Measurements from ENCODE around the gene GNPNAT1. TPM values are rescaled to one million over a fixed set of nuclear protein-coding genes. Genes with fewer than 3 reads are reported as not detected.

The GNPNAT1 gene
- total and polyA plus RNA-seq, 2 of the 8 experiments (the other 6 are each of a cell fraction or from before 2014, with no cell fraction given), result 25.5 to 54.1 TPM

GRCh38 chr14:52801014-52801712 lies 9.8 kb upstream of the GNPNAT1 start:
- no peak overlapping the region for H2AFZ ChIP-seq (ENCODE audit: low read length)
- TF ChIP-seq GTF2F1 (IDR thresholded peaks at IDR 0.05; ENCODE audit: borderline replicate concordance, low read depth, low read length) (no peak), SIX5 (IDR thresholded peaks at IDR 0.05; ENCODE audit: low read depth, low read length) (no peak), RBBP5 (IDR thresholded peaks at IDR 0.05; ENCODE audit: borderline replicate concordance, low read depth, low read length) (no peak), RFX5 (IDR thresholded peaks at IDR 0.05; ENCODE audit: borderline replicate concordance, low read depth, low read length) (no peak), SIN3A (conservative IDR thresholded peaks at IDR 0.05 in 1 of 2, IDR thresholded peaks at IDR 0.05 in 1 of 2; ENCODE audit: low read depth in 1 of 2, low read length in 2 of 2) (no peak), SRF (IDR thresholded peaks at IDR 0.05; ENCODE audit: low read depth, low read length) (no peak), ATF3 (IDR thresholded peaks at IDR 0.05; ENCODE audit: insufficient read depth, low read depth, low read length) (no peak), RNF2 (IDR thresholded peaks at IDR 0.05; ENCODE audit: borderline replicate concordance, low read depth, low read length, missing control alignments, poor library complexity, severe bottlenecking) (no peak), YY1 (IDR thresholded peaks at IDR 0.05; ENCODE audit: low read depth, low read length) (no peak), JUN (IDR thresholded peaks at IDR 0.05; ENCODE audit: low read depth, low read length) (no peak), ASH2L (IDR thresholded peaks at IDR 0.05; ENCODE audit: low read length) (no peak), SP1 (IDR thresholded peaks at IDR 0.05; ENCODE audit: low read depth, low read length) (no peak), HDAC6 (IDR thresholded peaks at IDR 0.05; ENCODE audit: low read depth, low read length) (no peak)

More at GRCh38 chr14:52801014-52801712, 9.8 kb upstream of the GNPNAT1 start:
- whole genome bisulfite sequencing, 2 experiments (ENCODE audit: extremely low coverage in 1 of 2, insufficient coverage in 1 of 2, insufficient read length in 1 of 2, insufficient replicate concordance in 2 of 2, low coverage in 1 of 2, low lambda C conversion rate in 2 of 2, missing lambda C conversion rate in 1 of 2), result 96% methylated on average over 5 of the region's 5 CpGs; no CpG with 5 or more reads in 1 of the 2 experiments
- H4K91ac ChIP-seq (replicated peaks; ENCODE audit: insufficient read length, low read length), result no peak overlapping the region
- no peaks in the 10 kb centered on the region for H3K27me3 ChIP-seq (replicated peaks in 1 of 4; ENCODE audit: control insufficient read depth in 3 of 4, extremely low read depth in 1 of 4, insufficient read depth in 3 of 4, low read length in 3 of 4)
- H3K23ac ChIP-seq (ENCODE audit: insufficient read length), result no peak overlapping the region
- no peak overlapping the region for H2BK15ac ChIP-seq (ENCODE audit: low read length)
- H3K4me2 ChIP-seq (ENCODE audit: insufficient read depth in 1 of 2, low read depth in 2 of 2, low read length in 2 of 2), result no peak overlapping the region
- no peak overlapping the region for H3K18ac ChIP-seq (ENCODE audit: extremely low read depth, low read length)
- no peak overlapping the region for H3K4ac ChIP-seq (replicated peaks; ENCODE audit: insufficient read length, low read depth, low read length)
- H3K23me2 ChIP-seq (ENCODE audit: low read depth, low read length), result 0 out of 2 replicates have a peak, but pooled peaks cover 2% of the 10 kb centered on the region
- FAIRE-seq (no peak), DNase-seq (ENCODE audit: low read depth in 1 of 2, low spot score in 2 of 2) (no peak)
- H3K79me2 ChIP-seq (ENCODE audit: control insufficient read depth in 1 of 2, insufficient read depth in 2 of 2, low read length in 2 of 2), result no peaks in the 10 kb centered on the region
- H3K4me3 ChIP-seq (ENCODE audit: extremely low read depth in 1 of 4, insufficient read depth in 2 of 4, low read depth in 3 of 4, low read length in 4 of 4), result no peak overlapping the region
- no peaks in the 10 kb centered on the region for H3K36me3 ChIP-seq (ENCODE audit: control insufficient read depth in 2 of 4, insufficient read depth in 4 of 4, low read length in 3 of 4)
- no peak overlapping the region for H3K56ac ChIP-seq (replicated peaks; ENCODE audit: insufficient read length, low read depth, low read length)
- H4K20me1 ChIP-seq (replicated peaks in 1 of 2; ENCODE audit: control insufficient read depth in 1 of 2, insufficient read depth in 2 of 2, low read length in 2 of 2), result no peaks in the 10 kb centered on the region
- POLR2A ChIA-PET (ENCODE audit: partially characterized antibody), result no interaction called here
- no peaks in the 10 kb centered on the region for H3K79me1 ChIP-seq (ENCODE audit: low read depth, low read length)
- H2AK5ac ChIP-seq (ENCODE audit: low read depth, low read length), result no peak overlapping the region
- no peak overlapping the region for H3K14ac ChIP-seq (ENCODE audit: insufficient read length)
- H4K5ac ChIP-seq (ENCODE audit: insufficient read length, low read depth, low read length), result no peak overlapping the region
- no peak overlapping the region for H2BK5ac ChIP-seq (ENCODE audit: low read depth, low read length)
- no peaks in the 10 kb centered on the region for H3K4me1 ChIP-seq (replicated peaks in 1 of 4; ENCODE audit: control insufficient read depth in 3 of 4, insufficient read depth in 4 of 4, low read length in 3 of 4)
- H2BK20ac ChIP-seq (ENCODE audit: low read length), result no peak overlapping the region
- no peak overlapping the region for H2BK120ac ChIP-seq (replicated peaks; ENCODE audit: low read depth, low read length)
- H4K8ac ChIP-seq (ENCODE audit: extremely low read depth, insufficient read depth, low read length), result no peak overlapping the region
- H2BK12ac ChIP-seq (ENCODE audit: low read depth, low read length), result no peak overlapping the region
- no peak overlapping the region for H3K27ac ChIP-seq (ENCODE audit: low read depth, low read length)
- H3K9ac ChIP-seq (replicated peaks in 1 of 4; ENCODE audit: extremely low read depth in 1 of 4, low read depth in 3 of 4, low read length in 3 of 4), result no peak overlapping the region
- H3K9me3 ChIP-seq (ENCODE audit: insufficient read depth in 2 of 2, low read depth in 1 of 2, low read length in 1 of 2), result no peaks in the 10 kb centered on the region
- CTCF ChIA-PET (ENCODE audit: partially characterized antibody), result interaction anchor here (0.6 to 1.1 kb wide), 3 partner anchors 62 to 362 kb away, joined by 3 read pairs; no protein-coding TSS in a partner anchor

All from H1 (cell line).